Umbilical cord (tissue), 2 donors: ENCODE results near the gene PLAC8. TPM values are rescaled to one million over a fixed set of nuclear protein-coding genes. Genes with fewer than 3 reads are reported as not detected.
"Not testable (repeated sequence)": the region's sequence is repeated elsewhere in the genome, so short reads cannot be mapped to it uniquely, and the experiment has no call there.

ENCODE experiments used
- DNase-seq: peaks from one replicate; pipeline ENCODE4 v3.0.0-alpha.2; 2015; ENCODE audit warnings: low spot score
- total RNA-seq: library from RNA; depleted of rRNA; stranded (reverse); fragments of >200 nt; gene quantifications from one replicate; pipeline ENCODE4 v1.2.3, GENCODE V29; 2014; ENCODE audit warnings: low replicate concordance; ENCODE audit not compliant: insufficient read depth

PLAC8 gene
- total RNA-seq: 0.72 TPM

DNA sequence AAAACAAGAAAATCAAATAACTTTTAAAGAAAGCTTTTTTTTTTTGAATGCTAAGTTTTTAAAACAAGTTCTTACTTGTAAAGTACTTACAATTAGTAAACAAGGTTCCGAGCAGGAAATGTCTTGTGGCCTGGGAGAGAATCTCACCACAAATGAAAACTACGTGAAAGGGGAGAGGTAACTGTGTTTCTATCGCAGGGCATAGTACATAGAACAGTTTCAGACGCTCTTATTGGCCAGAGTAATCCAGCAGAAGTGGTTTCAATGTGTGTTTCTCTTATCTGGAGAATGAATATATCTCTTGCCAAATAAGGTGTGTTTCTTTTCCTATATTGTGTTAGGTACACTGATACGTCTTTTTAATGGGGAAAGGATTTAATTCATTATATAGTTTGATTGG is at the start of gene PLAC8:
PLAC8 (minus strand) TSS at position 154 of the 400 bp plus-strand sequence. CDS start 6,808 bp downstream, outside the sequence.
- no peak for DNase-seq

DNA sequence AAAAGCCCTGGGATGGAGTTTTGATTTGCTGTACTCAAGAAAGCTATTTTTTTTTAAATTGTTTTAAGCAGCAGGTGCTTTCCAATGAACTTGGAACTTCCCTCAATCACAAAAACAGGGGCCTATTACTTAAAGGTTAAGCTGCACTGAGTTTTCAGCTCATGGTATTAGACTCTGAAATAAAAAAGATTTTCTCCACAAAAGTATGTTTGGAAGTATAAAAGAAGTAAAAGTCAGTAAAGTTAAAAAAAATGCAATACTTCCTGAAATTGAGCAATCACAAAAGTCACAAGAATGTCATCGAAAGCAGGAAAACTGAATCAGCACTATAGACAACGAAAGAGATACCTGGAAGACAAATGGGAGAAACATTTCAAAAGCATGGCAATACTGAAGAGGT is 38.9 kb upstream of the PLAC8 start:
- DNase-seq: no peak

GRCh38 chr4:83152746-83153145 is 38.2 kb upstream of the PLAC8 start:
- DNase-seq: no peak

DNA sequence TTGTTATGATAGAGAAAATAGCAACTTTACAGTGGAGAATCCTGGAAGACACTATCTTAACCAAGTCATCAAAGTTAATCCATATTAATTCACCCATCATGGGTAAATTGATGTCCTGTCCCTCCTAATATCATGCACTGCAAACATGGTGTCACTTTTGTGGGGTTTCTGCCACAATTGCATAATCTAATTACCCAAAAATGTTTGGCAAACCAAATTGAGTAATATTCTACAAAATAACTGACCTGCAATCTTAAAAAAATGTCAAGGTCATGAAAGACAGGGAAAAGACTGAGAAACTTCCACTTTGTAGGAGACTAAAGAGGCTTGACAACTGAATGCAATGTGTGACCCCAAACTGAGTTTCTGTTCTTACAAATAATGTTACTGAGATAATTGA is 37.1 kb upstream of the PLAC8 start:
- DNase-seq: no peak

DNA sequence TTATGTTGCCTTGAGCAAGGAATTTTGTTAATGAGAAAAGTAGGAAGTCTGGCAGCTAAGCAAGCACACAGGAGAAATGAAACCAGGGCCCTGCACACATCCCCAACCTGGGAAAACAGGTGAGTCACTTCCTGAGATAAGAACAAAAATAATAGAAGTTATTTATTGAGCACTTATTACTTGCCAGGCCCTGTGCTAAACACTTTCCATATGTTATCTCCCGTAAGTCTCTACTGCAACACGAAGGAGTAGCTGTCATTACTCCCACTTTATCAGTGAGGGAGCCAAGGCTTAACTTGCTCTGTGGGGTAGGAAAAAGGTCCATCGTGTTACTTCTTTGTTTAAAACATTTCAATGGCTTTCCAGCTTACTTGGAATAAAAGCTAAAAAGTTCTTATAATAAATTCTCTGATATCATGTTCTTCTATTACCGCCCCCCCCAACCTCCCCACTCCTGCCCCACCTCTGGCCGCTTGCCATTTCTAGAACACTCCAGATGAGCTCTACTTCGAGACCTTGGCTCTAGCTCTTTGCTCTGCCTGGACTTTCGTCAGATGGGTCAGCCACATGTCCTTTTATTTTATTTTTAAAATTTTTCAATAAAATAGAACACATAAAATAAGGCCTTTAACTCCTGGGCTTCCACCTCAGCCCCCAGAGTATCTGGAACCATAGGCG is 36.3 kb upstream of the PLAC8 start:
- DNase-seq: no peak

DNA sequence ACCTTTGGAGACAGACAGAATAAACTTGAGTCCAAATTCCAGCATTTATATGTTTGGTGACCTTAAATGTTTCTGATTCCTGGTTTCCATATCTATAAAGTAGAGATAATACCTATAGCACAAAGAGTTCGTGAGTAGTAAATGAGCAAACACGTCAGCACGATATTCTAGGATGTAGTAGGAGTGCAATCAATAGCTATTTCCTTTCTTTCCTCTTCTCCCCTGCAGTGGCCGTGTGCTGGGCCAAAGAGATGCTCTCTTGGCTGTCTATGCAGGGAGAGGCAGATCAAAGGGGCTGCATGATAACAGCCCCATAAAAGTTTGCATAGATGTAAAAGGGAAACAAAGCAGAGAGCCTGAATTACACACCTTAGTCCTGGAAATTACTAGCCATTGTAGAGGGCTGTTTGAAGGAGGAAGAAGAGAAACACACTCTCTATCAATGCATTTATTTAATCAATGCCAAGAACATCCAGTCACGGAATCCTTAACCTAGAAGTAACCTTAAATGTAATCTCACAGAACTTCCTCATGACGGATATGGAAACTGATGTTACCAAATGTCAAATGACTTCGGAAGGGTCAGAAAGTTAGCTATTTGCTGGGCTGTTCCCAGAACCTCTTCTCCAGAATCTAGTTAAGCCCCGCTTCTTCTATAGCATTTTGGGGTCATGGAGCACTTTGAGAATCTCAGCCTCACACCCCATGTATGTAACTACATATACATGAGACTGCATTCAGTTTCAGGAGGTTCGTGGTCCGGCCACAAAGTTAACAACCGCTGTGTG is 35.5 kb upstream of the PLAC8 start:
- DNase-seq: no peak

DNA sequence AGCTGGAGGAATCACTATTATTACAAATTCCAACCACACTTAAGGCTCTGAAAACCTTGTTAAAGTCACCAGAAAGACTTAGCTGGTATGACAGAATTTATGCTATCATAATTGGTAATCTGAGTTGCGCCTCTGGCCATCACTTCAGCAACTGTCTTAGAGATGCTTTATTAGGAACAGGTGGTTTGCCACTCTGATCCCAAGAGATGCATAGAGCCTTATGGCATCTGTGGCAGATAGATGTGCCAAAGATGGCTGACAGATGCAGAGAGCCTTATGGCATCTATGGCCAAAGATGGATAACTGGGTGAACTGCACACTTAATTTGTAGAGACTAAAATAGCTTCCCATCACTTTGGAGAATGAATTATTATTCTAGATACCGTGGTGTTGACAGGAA is 32.3 kb upstream of the PLAC8 start:
- no peak for DNase-seq

DNA sequence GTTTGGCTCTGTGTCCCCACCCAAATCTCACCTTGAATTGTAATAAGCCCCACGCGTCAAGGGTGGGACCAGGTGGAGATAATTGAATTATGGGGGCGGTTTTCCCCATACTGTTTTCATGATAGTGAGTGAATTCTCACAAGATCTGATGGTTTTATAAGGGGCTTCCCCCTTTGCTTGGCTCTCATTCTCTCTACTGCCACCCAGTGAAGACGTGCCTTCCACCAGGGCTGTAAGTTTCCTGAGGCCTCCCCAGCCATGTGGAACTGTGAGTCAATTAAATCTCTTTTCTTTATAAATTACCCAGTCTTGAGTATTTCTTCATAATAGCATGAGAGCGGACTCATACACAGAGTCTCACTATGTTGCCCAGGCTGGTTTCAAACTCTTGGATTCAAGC is 31.2 kb upstream of the PLAC8 start:
- DNase-seq: not testable (repeated sequence)

- DNase-seq: no peak
These were observed 25.1 kb upstream of the PLAC8 start for GRCh38 chr4:83139514-83140156.

DNA sequence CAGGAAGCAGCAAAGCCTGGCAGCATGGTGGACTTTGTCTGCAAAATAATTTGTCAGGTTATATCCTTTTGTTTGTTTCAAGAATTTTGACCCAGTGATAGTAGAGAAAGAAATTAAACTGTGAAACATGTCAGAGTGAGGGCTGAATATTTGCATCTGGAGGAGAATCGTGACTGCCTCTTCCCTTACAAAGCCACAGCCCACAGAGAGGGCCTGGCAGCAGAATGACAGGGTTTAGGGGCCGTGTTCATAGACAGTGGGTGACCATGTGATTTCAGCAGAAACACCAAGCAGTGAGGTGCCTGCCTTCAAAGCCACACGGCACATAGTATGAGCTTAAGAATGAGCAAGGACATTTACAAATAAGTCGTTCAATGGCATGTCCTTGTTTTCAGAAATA is 24.4 kb upstream of the PLAC8 start:
- DNase-seq: no peak

DNA sequence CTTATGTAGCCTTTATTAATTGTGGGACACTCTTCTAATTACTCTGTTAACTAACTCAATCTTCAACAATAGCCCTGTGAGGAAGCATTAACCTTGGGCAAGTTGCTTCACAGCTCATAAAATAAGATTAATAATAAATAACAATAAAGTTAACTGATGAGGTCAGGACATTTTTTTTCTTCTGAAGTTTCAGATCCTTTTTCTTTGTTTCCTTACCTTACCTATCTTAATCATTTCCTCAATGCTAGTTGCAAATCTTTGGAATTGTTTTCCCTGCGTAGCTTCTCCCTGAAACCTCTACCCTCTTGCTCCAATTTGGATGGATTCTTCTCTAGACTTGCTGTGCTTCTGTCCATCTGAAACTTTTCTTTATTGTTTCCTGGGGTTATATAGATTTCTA is 17.5 kb upstream of the PLAC8 start:
- DNase-seq: no peak

DNA sequence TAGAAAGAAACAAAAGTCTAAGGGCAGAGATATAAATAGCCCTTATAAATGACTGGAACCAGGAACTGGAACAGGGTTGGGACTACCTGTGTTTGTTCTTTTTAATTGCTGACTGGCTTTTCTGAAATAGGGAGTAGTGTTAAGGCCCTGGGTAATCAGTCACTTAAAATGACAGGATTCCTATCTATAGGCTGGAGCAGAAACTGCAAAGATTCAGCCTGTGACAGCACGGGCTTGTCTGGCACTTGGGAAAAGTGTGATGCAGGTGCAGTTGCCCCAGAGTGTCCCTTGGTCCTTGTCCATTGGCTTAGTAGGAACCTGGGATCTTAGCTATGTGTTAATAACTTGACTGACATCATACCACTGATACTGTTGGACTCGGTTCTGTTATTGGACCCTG is 14.7 kb upstream of the PLAC8 start:
- DNase-seq: no peak

GRCh38 chr4:83128240-83128929 is 13.9 kb upstream of the PLAC8 start:
- DNase-seq: no peak

DNA sequence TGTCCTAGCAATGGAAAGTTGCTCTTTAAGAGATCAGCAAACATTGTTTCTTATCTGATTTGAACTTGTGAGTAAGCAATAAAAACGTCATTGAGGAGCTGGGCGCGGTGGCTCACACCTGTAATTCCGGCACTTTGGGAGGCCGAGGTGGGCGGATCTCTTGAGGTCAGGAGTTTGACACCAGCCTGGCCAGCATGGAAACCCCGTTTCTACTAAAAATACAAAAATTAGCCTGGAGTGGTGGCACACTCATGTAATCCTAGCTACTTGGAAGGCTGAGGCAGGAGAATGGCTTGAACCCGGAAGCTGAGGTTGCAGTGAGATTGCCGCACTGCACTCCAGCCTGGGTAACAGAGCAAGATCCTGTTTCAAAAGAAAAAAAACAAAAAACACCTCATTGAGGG is 11.2 kb upstream of the PLAC8 start:
- no peak for DNase-seq

DNA sequence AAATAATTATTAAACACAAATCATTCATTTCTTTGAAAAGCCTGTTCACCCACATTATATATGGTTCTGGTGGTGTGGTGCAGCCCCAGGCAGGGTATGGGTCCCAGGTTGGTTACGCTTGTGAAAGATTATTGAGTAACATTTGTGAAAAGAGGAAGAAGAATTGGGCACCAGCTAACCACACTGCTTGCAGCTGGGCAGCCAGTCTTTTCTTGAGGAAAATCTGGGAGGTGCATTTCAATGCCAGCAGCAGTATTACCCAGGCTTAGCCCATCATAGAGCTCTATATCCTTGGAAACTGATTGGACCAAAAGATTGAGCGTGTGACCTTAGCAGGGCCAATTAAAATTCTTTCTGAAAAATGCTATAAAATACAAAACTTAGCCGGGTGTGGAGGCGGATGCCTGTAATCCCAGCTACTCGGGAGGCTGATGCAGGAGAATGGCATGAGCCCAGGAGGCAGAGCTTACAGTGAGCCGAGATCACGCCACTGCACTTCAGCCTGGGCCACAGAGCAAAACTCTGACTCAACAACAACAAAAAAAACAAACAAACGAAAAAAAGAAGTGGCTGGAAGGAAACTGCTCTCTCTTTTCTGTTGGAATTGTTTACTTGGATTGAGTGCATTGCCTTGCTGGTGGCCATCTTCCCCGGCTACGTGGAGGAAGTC is 9.7 kb upstream of the PLAC8 start:
- peak; percentile 14 for DNase-seq

DNA sequence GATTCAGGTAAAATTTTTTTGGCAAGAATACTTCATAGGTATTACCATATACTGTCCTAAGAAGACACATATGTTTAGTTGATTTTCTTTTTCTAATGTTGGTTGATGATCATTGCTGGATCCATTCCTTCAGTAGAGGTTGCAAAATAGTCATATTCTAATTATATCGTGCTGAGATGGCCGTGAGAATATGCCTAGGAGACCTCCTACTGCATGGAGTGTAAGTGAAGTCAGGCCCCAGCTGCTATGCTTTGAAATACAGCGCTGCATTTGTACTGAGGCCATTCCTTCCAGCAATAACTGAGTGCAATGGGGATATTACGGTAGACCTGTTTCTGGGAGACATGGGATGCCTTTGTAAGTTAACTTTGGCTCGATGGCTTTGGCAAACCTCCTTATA is 6.7 kb upstream of the PLAC8 start:
- DNase-seq: no peak

- no peak for DNase-seq
These were observed 4.3 kb upstream of the PLAC8 start for GRCh38 chr4:83118869-83119268.

GRCh38 chr4:83115656-83116285 is 1.2 kb upstream of the PLAC8 start:
- DNase-seq: no peak

DNA sequence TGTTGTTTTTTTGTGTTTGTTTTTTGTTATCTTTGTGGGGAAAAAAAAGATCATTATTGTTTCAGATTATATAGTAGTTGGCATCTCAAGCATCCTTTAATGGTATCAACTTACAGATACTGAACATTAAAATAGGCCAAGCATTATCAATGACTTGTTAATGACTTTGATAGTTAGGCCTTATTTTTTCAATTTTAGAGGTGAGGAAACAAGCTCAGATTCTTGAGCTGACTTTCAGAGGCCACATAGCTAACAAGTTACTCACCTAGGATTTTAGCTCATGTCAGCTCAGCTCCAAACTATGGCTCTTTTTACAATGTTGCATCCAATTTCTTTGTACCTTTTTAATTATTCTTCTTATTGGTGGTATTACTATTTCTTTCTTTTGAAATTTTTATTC is 471 bp upstream of the PLAC8 start:
- no peak for DNase-seq

- no peak for DNase-seq
These were observed 1.1 kb downstream of the PLAC8 start for GRCh38 chr4:83113429-83113786.
